HEK293 (cell line): Measurements from ENCODE around the gene CMTM8.
A peak's percentile ranks its signal among the peaks of the same experiment; 100 is the strongest.

ENCODE experiments used
- CTCF ChIA-PET: fragments of 350-600 bp; formaldehyde crosslinking; extraction: SDS; loops from one replicate; lab custom pipeline; 2021; ENCODE audit warnings: antibody characterized with exemption; lab: Yijun Ruan, JAX
- POLR2A ChIA-PET: fragments of 300-600 bp; formaldehyde crosslinking; extraction: SDS; loops from one replicate; lab custom pipeline; 2020; ENCODE audit warnings: antibody characterized with exemption, inconsistent platforms; lab: Yijun Ruan, JAX
- H3K27ac ChIP-seq: fragments of 200-500 bp; sonication (Bioruptor generic); 2 replicates; pipeline ENCODE4 v1.5.1; 2014; ENCODE audit warnings: low read depth, low read length, control low read depth, inconsistent platforms; ENCODE audit errors: extremely low read depth
- H3K36me3 ChIP-seq, 2 experiments: fragments of 200-500 bp in 1 of 2; sonication (Bioruptor generic) in 1 of 2; 1 replicate in 1 of 2; 2 replicates in 1 of 2; pipeline ENCODE4 v1.5.1; 2014 to 2017; ENCODE audit warnings: inconsistent platforms in 2 of 2, low read length in 2 of 2; ENCODE audit not compliant: control insufficient read depth in 2 of 2, insufficient read depth in 1 of 2
- H3K4me1 ChIP-seq: fragments of 200-500 bp; sonication (Bioruptor generic); 2 replicates; pipeline ENCODE4 v1.5.1; 2014; ENCODE audit warnings: mild to moderate bottlenecking, low read length, inconsistent platforms; ENCODE audit not compliant: control insufficient read depth, insufficient read depth
- H3K4me3 ChIP-seq: 2 replicates; pipeline ENCODE4 v1.5.1; 2011; ENCODE audit warnings: low read depth, mild to moderate bottlenecking, control low read depth, low read length, moderate library complexity
- H3K9me3 ChIP-seq: fragments of 200-500 bp; sonication (Bioruptor generic); 2 replicates; pipeline ENCODE4 v1.5.1; 2014; ENCODE audit warnings: low read depth, low read length, inconsistent platforms; ENCODE audit not compliant: control insufficient read depth, insufficient read depth
- GFI1B ChIP-seq: fragments of 450-650 bp; formaldehyde crosslinking; IDR thresholded peaks from 2 replicates; pipeline ENCODE4 v1.5.1; 2016; ENCODE audit warnings: missing biosample characterization, missing genetic modification characterization
- GLI2 ChIP-seq: fragments of 450-650 bp; formaldehyde crosslinking; IDR thresholded peaks from 2 replicates; pipeline ENCODE4; 2017; ENCODE audit warnings: missing biosample characterization, missing genetic modification characterization, low read depth, borderline replicate concordance
- IKZF3 ChIP-seq: fragments of 450-650 bp; IDR thresholded peaks from 2 replicates; pipeline ENCODE4 v1.5.0; 2018; ENCODE audit warnings: missing biosample characterization, mild to moderate bottlenecking, missing genetic modification characterization, moderate library complexity
- INSM2 ChIP-seq: fragments of 450-650 bp; formaldehyde crosslinking; IDR thresholded peaks from 2 replicates; pipeline ENCODE4 v1.5.1; 2016; ENCODE audit warnings: missing biosample characterization, missing genetic modification characterization
- KLF7 ChIP-seq: fragments of 450-650 bp; formaldehyde crosslinking; IDR thresholded peaks from 2 replicates; pipeline ENCODE4 v1.5.1; 2016; ENCODE audit warnings: missing biosample characterization, missing genetic modification characterization, borderline replicate concordance
- PRDM1 ChIP-seq: fragments of 450-650 bp; formaldehyde crosslinking; IDR thresholded peaks from 2 replicates; pipeline ENCODE4; 2016; ENCODE audit warnings: missing biosample characterization, missing genetic modification characterization
- SCRT2 ChIP-seq: fragments of 450-650 bp; formaldehyde crosslinking; IDR thresholded peaks from 2 replicates; pipeline ENCODE4 v1.5.1; 2016; ENCODE audit warnings: missing biosample characterization, missing genetic modification characterization
- SETDB1 ChIP-seq: IDR thresholded peaks from one replicate; pipeline ENCODE4 v1.6.1; 2017; ENCODE audit warnings: mild to moderate bottlenecking, low read length, moderate library complexity, mixed read lengths; ENCODE audit not compliant: insufficient read length
- SP7 ChIP-seq: fragments of 450-650 bp; formaldehyde crosslinking; IDR thresholded peaks from 2 replicates; pipeline ENCODE4 v1.5.1; 2016; ENCODE audit warnings: missing biosample characterization, missing genetic modification characterization
- ZBTB1 ChIP-seq: fragments of 450-650 bp; formaldehyde crosslinking; IDR thresholded peaks from 2 replicates; pipeline ENCODE4 v1.5.1; 2016; ENCODE audit warnings: missing biosample characterization, missing genetic modification characterization
- ZNF112 ChIP-seq: fragments of 450-650 bp; formaldehyde crosslinking; IDR thresholded peaks from 2 replicates; pipeline ENCODE4 v1.5.0; 2017; ENCODE audit warnings: missing biosample characterization, missing genetic modification characterization
- ZNF157 ChIP-seq: fragments of 450-650 bp; formaldehyde crosslinking; IDR thresholded peaks from 2 replicates; pipeline ENCODE4 v1.5.1; 2016; ENCODE audit warnings: missing biosample characterization, missing genetic modification characterization
- ZNF169 ChIP-seq: fragments of 450-650 bp; formaldehyde crosslinking; IDR thresholded peaks from 2 replicates; pipeline ENCODE4 v1.5.1; 2016; ENCODE audit warnings: missing biosample characterization, missing genetic modification characterization
- ZNF341 ChIP-seq: fragments of 450-650 bp; formaldehyde crosslinking; IDR thresholded peaks from 2 replicates; pipeline ENCODE4; 2016; ENCODE audit warnings: low read depth, missing biosample characterization, missing genetic modification characterization
- ZNF366 ChIP-seq: fragments of 450-650 bp; formaldehyde crosslinking; conservative IDR thresholded peaks from 2 replicates; pipeline ENCODE4 v1.5.1; 2016; ENCODE audit warnings: missing biosample characterization, missing genetic modification characterization
- ZNF423 ChIP-seq: fragments of 450-650 bp; formaldehyde crosslinking; IDR thresholded peaks from 2 replicates; pipeline ENCODE4 v1.5.1; 2016; ENCODE audit warnings: missing biosample characterization, missing genetic modification characterization
- ZNF707 ChIP-seq: fragments of 450-650 bp; formaldehyde crosslinking; IDR thresholded peaks from 2 replicates; pipeline ENCODE4 v1.5.1; 2016; ENCODE audit warnings: missing biosample characterization, missing genetic modification characterization
- ZXDB ChIP-seq: fragments of 450-650 bp; formaldehyde crosslinking; IDR thresholded peaks from 2 replicates; pipeline ENCODE4 v1.5.1; 2016; ENCODE audit warnings: missing biosample characterization, missing genetic modification characterization

Gene CMTM8

GRCh38 chr3:32303977-32304881, 65.7 kb downstream of the CMTM8 start:
- TF ChIP-seq KLF7 (no peak), ZBTB1 (tag by site-specific recombination) (no peak), ZNF341 (tag by site-specific recombination) (no peak), ZXDB (no peak), IKZF3 (tag by site-specific recombination) (no peak), SETDB1 (no peak), ZNF112 (no peak), SP7 (tag by site-specific recombination) (no peak), SCRT2 (tag by site-specific recombination) (no peak), GLI2 (no peak)
- Histone ChIP-seq H3K36me3 (no peaks in the 10 kb centered on the region), H3K4me3 (no peak overlapping the region), H3K9me3 (no peaks in the 10 kb centered on the region), H3K27ac (no peak overlapping the region), H3K4me1 (no peaks in the 10 kb centered on the region; the same call in 1 of the 2 replicates)
- ChIA-PET POLR2A (no interaction called here), CTCF (interaction anchor here (0.6 to 1.6 kb wide), 5 partner anchors 71 to 559 kb away, joined by 3 to 5 read pairs (median 4); no protein-coding TSS in a partner anchor)

GRCh38 chr3:32305361-32305876, 66.9 kb downstream of the CMTM8 start:
- TF ChIP-seq ZNF157 (tag by site-specific recombination) = no peak
- TF ChIP-seq ZNF423 (tag by site-specific recombination) = 0 out of 2 replicates have a peak, but pooled peaks have one; percentile 2
- TF ChIP-seq PRDM1 = no peak
- H3K4me3 ChIP-seq = no peak overlapping the region
- no peaks in the 10 kb centered on the region for H3K9me3 ChIP-seq
- H3K4me1 ChIP-seq = no peaks in the 10 kb centered on the region; the same call in 1 of the 2 replicates
- no peak overlapping the region for H3K27ac ChIP-seq
- CTCF ChIA-PET = interaction anchor here (1.6 kb wide), 1 partner anchor 69 kb away, joined by 4 read pairs; no protein-coding TSS in a partner anchor
- POLR2A ChIA-PET = no interaction called here
- no peaks in the 10 kb centered on the region for H3K36me3 ChIP-seq

GRCh38 chr3:32306072-32306471, 67.6 kb downstream of the CMTM8 start:
- TF ChIP-seq ZNF366 (tag by site-specific recombination) (no peak), INSM2 (tag by site-specific recombination) (no peak)
- POLR2A ChIA-PET = no interaction called here
- H3K4me3 ChIP-seq = no peak overlapping the region
- no peaks in the 10 kb centered on the region; the same call in 1 of the 2 replicates for H3K4me1 ChIP-seq
- no peaks in the 10 kb centered on the region for H3K9me3 ChIP-seq
- CTCF ChIA-PET = interaction anchor here (1.3 kb wide), 1 partner anchor 8 kb away, joined by 5 read pairs; no protein-coding TSS in a partner anchor
- H3K36me3 ChIP-seq = no peaks in the 10 kb centered on the region
- no peak overlapping the region for H3K27ac ChIP-seq

GRCh38 chr3:32307591-32307990, 69.1 kb downstream of the CMTM8 start:
- TF ChIP-seq ZNF169 (no peak), GLI2 (no peak), GFI1B (tag by site-specific recombination) (no peak), ZNF707 (no peak)
- no peaks in the 10 kb centered on the region for H3K9me3 ChIP-seq
- ChIA-PET POLR2A (no interaction called here), CTCF (interaction anchor here (0.6 to 1.3 kb wide), 2 partner anchors 10 to 806 kb away, joined by 3 to 5 read pairs; no protein-coding TSS in a partner anchor)
- no peak overlapping the region for H3K27ac ChIP-seq
- no peaks in the 10 kb centered on the region; the same call in 1 of the 2 replicates for H3K4me1 ChIP-seq
- no peaks in the 10 kb centered on the region for H3K36me3 ChIP-seq
- H3K4me3 ChIP-seq = no peak overlapping the region
